Measurements from ENCODE around the gene SND1.

GRCh38 chr7:127651556-127652332, at the start of gene SND1:
- TF ChIP-seq POLR2AphosphoS5 (IDR thresholded peaks at IDR 0.05; ENCODE audit: insufficient read depth in 1 of 2, low read depth in 1 of 2): peak; percentile 94 to 98
- TF ChIP-seq CTCF (IDR thresholded peaks at IDR 0.05): no peak
- TF ChIP-seq POLR2A (IDR thresholded peaks at IDR 0.05): peak in 1 of 2 donors; percentile 56

Measured in vagina (tissue), 2 donors.